Natural killer cell treated with Interleukin-12 subunit alpha and Interleukin-12 subunit beta and Interleukin-15 and Interleukin-18, amount 100 ng/mL, for 72 hours (primary cell): Measurements from ENCODE around the gene PRKCZ. TPM values are rescaled to one million over a fixed set of nuclear protein-coding genes. Genes with fewer than 3 reads are reported as not detected.
A peak's percentile ranks its signal among the peaks of the same experiment; 100 is the strongest.

Source experiments
- ATAC-seq, 2 donors: fragments of 150-1000 bp; cut with Tn5 transposase in 1 of 2; sonication (Bioruptor Pico), chemical (Tn5 transposase) in 1 of 2; 2 replicates each; pipeline ENCODE4 v1.10.0; 2021
- DNase-seq: peaks from one replicate; pipeline ENCODE4 v3.0.0; 2022; ENCODE audit warnings: low spot score
- H3K27ac Mint-ChIP-seq, 2 donors: 1 replicate in 1 of 2; 2 replicates in 1 of 2; pipeline ENCODE4 v1.8.0; 2022; ENCODE audit warnings: mixed read lengths in 2 of 2, mild to moderate bottlenecking in 1 of 2, moderate library complexity in 1 of 2
- H3K27me3 Mint-ChIP-seq, 2 donors: 1 replicate in 1 of 2; 2 replicates in 1 of 2; pipeline ENCODE4 v1.8.0; 2022; ENCODE audit warnings: mixed read lengths in 2 of 2
- H3K36me3 Mint-ChIP-seq: one replicate; pipeline ENCODE4 v1.8.0; 2022; ENCODE audit warnings: mixed read lengths
- H3K4me1 Mint-ChIP-seq, 2 donors: 1 replicate in 1 of 2; 2 replicates in 1 of 2; pipeline ENCODE4 v1.8.0; 2022; ENCODE audit warnings: low read depth in 2 of 2, mixed read lengths in 2 of 2, mild to moderate bottlenecking in 1 of 2
- H3K4me3 Mint-ChIP-seq: one replicate; pipeline ENCODE4 v1.8.0; 2022; ENCODE audit warnings: mixed read lengths
- H3K9me3 Mint-ChIP-seq: 2 replicates; pipeline ENCODE4 v1.8.0; 2022; ENCODE audit warnings: mixed read lengths
- total RNA-seq, 2 donors: library from RNA; stranded (reverse); gene quantifications; one replicate each; pipeline ENCODE4 v1.2.3, GENCODE V29; 2022

The PRKCZ gene
- total RNA-seq, 2 donors from 2014 or later = 10.8 to 13.2 TPM

DNA sequence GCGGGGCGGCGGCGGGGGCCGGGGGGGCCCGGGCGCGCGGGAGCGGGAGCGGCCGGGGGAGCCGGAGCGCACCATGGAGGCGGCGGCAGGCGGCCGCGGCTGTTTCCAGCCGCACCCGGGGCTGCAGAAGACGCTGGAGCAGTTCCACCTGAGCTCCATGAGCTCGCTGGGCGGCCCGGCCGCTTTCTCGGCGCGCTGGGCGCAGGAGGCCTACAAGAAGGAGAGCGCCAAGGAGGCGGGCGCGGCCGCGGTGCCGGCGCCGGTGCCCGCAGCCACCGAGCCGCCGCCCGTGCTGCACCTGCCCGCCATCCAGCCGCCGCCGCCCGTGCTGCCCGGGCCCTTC is 178.5 kb downstream of the PRKCZ start:
- peaks cover 0 to 2% of the 10 kb centered on the region in 2 donors for H3K27me3 Mint-ChIP-seq
- peak overlapping the region in 1 of 2 donors; percentile 65 for H3K27ac Mint-ChIP-seq
- ATAC-seq (no peak), DNase-seq (no peak)
- peaks cover 36 to 37% of the 10 kb centered on the region in 2 donors for H3K4me1 Mint-ChIP-seq
- no peaks in the 10 kb centered on the region for H3K36me3 Mint-ChIP-seq
- H3K4me3 Mint-ChIP-seq = peak overlapping the region; percentile 91
- H3K9me3 Mint-ChIP-seq = no peaks in the 10 kb centered on the region

DNA sequence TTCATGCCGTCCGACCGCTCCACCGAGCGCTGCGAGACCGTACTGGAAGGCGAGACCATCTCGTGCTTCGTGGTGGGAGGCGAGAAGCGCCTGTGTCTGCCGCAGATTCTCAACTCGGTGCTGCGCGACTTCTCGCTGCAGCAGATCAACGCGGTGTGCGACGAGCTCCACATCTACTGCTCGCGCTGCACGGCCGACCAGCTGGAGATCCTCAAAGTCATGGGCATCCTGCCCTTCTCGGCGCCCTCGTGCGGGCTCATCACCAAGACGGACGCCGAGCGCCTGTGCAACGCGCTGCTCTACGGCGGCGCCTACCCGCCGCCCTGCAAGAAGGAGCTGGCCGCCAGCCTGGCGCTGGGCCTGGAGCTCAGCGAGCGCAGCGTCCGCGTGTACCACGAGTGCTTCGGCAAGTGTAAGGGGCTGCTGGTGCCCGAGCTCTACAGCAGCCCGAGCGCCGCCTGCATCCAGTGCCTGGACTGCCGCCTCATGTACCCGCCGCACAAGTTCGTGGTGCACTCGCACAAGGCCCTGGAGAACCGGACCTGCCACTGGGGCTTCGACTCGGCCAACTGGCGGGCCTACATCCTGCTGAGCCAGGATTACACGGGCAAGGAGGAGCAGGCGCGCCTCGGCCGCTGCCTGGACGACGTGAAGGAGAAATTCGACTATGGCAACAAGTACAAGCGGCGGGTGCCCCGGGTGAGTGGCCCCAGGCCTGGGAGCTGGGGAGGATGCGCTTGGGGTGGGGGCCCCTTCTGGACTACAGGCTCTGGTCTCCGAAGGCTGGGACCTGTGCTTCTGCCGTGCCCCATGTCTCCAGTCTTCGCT is 179.0 kb downstream of the PRKCZ start:
- Mint-ChIP-seq H3K4me3 (peak overlapping the region; percentile 91), H3K27ac (peak overlapping the region in 1 of 2 donors; percentile 65), H3K4me1 (peaks cover 37 to 42% of the 10 kb centered on the region in 2 donors), H3K27me3 (peaks cover 0 to 2% of the 10 kb centered on the region in 2 donors), H3K9me3 (no peaks in the 10 kb centered on the region), H3K36me3 (no peaks in the 10 kb centered on the region)
- no peak for DNase-seq
- peak in 1 of 2 donors; percentile 7 for ATAC-seq

GRCh38 chr1:2229911-2230731 is 179.9 kb downstream of the PRKCZ start:
- peaks cover 42 to 47% of the 10 kb centered on the region in 2 donors for H3K4me1 Mint-ChIP-seq
- no peaks in the 10 kb centered on the region for H3K9me3 Mint-ChIP-seq
- peak overlapping the region; percentile 91 for H3K4me3 Mint-ChIP-seq
- peak overlapping the region; percentile 53 to 65 for H3K27ac Mint-ChIP-seq
- peaks cover 0 to 2% of the 10 kb centered on the region in 2 donors for H3K27me3 Mint-ChIP-seq
- DNase-seq (no peak), ATAC-seq (no peak)
- no peaks in the 10 kb centered on the region for H3K36me3 Mint-ChIP-seq

- DNase-seq = no peak
- Mint-ChIP-seq H3K27me3 (peaks cover 0 to 2% of the 10 kb centered on the region in 2 donors), H3K36me3 (no peaks in the 10 kb centered on the region), H3K4me3 (peak overlapping the region; percentile 88), H3K9me3 (no peaks in the 10 kb centered on the region), H3K4me1 (peaks cover 49 to 55% of the 10 kb centered on the region in 2 donors), H3K27ac (peak overlapping the region; percentile 43 to 53)
- no peak for ATAC-seq
Observed at GRCh38 chr1:2230781-2231531, 180.7 kb downstream of the PRKCZ start.

GRCh38 chr1:2231532-2232254 is 181.5 kb downstream of the PRKCZ start:
- Mint-ChIP-seq H3K27me3 (no peaks in the 10 kb centered on the region), H3K4me3 (peak overlapping the region; percentile 88), H3K27ac (peak overlapping the region; percentile 32 to 43), H3K4me1 (peaks cover 50 to 58% of the 10 kb centered on the region in 2 donors), H3K9me3 (no peaks in the 10 kb centered on the region), H3K36me3 (no peaks in the 10 kb centered on the region)
- DNase-seq (no peak), ATAC-seq (no peak)

GRCh38 chr1:2232255-2232915 is 182.2 kb downstream of the PRKCZ start:
- no peaks in the 10 kb centered on the region for H3K27me3 Mint-ChIP-seq
- no peaks in the 10 kb centered on the region for H3K36me3 Mint-ChIP-seq
- H3K4me1 Mint-ChIP-seq = peaks cover 50 to 58% of the 10 kb centered on the region in 2 donors
- ATAC-seq (no peak), DNase-seq (no peak)
- H3K27ac Mint-ChIP-seq = peak overlapping the region; percentile 32 to 43
- no peaks in the 10 kb centered on the region for H3K9me3 Mint-ChIP-seq
- peak overlapping the region; percentile 88 for H3K4me3 Mint-ChIP-seq

DNA sequence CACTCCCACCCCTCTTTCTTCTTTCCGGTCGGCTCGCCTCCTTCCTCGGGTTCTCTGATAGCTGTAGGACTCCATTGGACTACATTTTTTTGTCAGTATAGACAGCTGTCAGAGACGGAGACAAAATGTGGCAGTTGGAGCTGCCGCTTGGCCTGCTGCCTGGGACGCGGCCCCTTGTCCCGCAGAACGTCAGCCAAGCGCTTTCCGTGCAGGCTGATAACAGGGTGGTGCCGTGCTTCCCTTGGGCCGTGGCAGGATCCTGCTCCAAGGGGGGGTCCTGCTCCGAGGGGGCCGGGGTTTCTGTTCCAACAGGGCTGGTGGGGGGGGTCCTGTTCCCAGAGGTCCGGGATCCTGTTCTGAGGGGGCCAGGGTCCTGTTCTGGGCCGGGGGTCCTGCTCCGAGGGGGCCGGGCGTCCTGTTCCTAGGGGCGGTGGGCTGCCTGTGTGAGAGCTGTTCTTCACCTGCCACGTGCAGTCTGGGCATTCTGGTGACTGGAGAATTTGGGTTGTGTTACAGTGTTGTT is 182.8 kb downstream of the PRKCZ start:
- H3K4me3 Mint-ChIP-seq = peak overlapping the region; percentile 88
- H3K27me3 Mint-ChIP-seq = no peaks in the 10 kb centered on the region
- no peak for DNase-seq
- no peak for ATAC-seq
- no peaks in the 10 kb centered on the region for H3K9me3 Mint-ChIP-seq
- no peaks in the 10 kb centered on the region for H3K36me3 Mint-ChIP-seq
- H3K4me1 Mint-ChIP-seq = peaks cover 50 to 58% of the 10 kb centered on the region in 2 donors
- no peak overlapping the region for H3K27ac Mint-ChIP-seq

DNA sequence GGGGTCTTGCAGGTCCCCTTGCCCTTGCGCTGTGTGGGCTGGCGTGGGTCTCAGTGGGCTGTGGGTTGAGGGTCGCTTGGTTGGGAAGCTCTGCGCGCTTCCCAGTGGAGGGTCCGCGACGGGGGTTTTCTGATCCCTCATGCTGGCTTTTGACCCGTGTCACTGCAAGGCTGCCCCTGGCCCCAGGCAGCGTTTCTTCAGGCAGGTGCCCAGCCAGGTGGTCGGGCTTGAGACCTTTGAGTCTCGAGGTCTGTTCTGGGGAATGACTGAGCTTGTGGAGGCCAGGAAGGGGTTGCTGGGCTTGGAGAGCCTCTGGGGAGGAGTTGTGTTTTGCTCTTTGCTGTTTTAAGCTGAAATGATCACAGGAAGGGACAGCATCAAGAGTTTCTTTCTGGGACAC is 183.3 kb downstream of the PRKCZ start:
- H3K27ac Mint-ChIP-seq = no peak overlapping the region
- H3K27me3 Mint-ChIP-seq = no peaks in the 10 kb centered on the region
- H3K9me3 Mint-ChIP-seq = no peaks in the 10 kb centered on the region
- no peaks in the 10 kb centered on the region for H3K36me3 Mint-ChIP-seq
- peaks cover 50 to 58% of the 10 kb centered on the region in 2 donors for H3K4me1 Mint-ChIP-seq
- H3K4me3 Mint-ChIP-seq = peak overlapping the region; percentile 27
- ATAC-seq (no peak), DNase-seq (no peak)

- Mint-ChIP-seq H3K4me1 (peaks cover 46 to 55% of the 10 kb centered on the region in 2 donors), H3K27me3 (no peaks in the 10 kb centered on the region), H3K9me3 (no peaks in the 10 kb centered on the region), H3K4me3 (peak overlapping the region; percentile 66), H3K27ac (peak overlapping the region; percentile 75 to 86), H3K36me3 (no peaks in the 10 kb centered on the region)
- peak; percentile 95 for DNase-seq
- ATAC-seq = peak; percentile 97 to 99
Observed at GRCh38 chr1:2233997-2234761, 184.0 kb downstream of the PRKCZ start.

- DNase-seq (no peak), ATAC-seq (peak; percentile 57 to 64)
- no peaks in the 10 kb centered on the region for H3K27me3 Mint-ChIP-seq
- no peaks in the 10 kb centered on the region for H3K9me3 Mint-ChIP-seq
- H3K4me1 Mint-ChIP-seq = peaks cover 44 to 51% of the 10 kb centered on the region in 2 donors
- peak overlapping the region; percentile 75 to 86 for H3K27ac Mint-ChIP-seq
- no peaks in the 10 kb centered on the region for H3K36me3 Mint-ChIP-seq
- H3K4me3 Mint-ChIP-seq = peak overlapping the region; percentile 66
Observed at GRCh38 chr1:2234762-2235113, 184.5 kb downstream of the PRKCZ start.
